Erythroblast (primary cell): ENCODE measurements around the gene LAMB4.

Experiments used
- DNase-seq, 2 experiments: peaks; one replicate each; lab custom pipeline; 2025; lab: John Stamatoyannopoulos, UW
- GATA1 ChIP-seq: IDR thresholded peaks from 2 replicates; pipeline ENCODE4 v1.6.1; 2011; ENCODE audit warnings: low read depth, mild to moderate bottlenecking, control low read depth, low read length, moderate library complexity
- POLR2A ChIP-seq: IDR thresholded peaks from 2 replicates; pipeline ENCODE4 v1.6.1; 2011; ENCODE audit warnings: mild to moderate bottlenecking, low read length

Gene LAMB4

DNA sequence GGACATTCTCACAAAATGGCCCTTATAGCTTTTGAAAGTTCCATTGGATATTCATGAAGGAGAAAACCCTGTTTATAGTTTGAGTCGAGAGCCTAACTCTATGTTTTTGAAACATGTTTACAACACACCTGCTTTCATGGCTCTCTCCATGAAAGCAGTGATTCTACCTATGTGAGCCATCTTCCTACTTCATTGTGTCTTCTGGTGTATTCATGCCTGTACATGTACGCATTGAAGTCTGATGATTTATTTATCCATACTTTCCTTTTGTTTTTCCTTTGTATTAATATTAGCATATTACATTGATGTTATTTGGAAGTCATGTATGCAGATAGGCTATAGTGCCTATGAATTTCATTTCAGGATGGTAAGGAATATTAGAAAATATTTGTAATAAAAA is 58.0 kb downstream of the LAMB4 start:
- no peak for DNase-seq
- TF ChIP-seq POLR2A = no peak
- TF ChIP-seq GATA1 = no peak

DNA sequence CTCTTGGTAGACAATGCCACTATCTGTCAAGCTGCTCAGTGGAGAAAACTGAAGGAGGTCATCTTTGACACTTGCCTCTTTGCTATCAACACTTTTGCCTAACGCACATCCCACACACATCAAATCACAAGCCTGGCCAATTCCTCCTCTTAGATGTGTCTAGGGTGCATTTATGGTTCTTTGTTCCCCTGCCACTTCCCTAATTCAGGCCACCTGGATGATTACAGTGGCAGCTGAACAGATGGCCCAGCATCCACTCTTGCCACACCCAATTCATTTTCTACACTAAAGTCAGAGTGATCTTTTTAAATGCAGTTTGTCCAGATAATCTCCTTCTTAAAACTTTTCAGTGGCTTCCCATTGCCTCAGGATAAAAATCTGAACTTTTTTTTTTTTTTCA is 58.6 kb downstream of the LAMB4 start:
- TF ChIP-seq GATA1 = no peak
- no peak for TF ChIP-seq POLR2A
- no peak for DNase-seq

GRCh38 chr7:108069646-108070045 is 60.5 kb downstream of the LAMB4 start:
- no peak for TF ChIP-seq POLR2A
- TF ChIP-seq GATA1 = no peak
- DNase-seq = no peak

DNA sequence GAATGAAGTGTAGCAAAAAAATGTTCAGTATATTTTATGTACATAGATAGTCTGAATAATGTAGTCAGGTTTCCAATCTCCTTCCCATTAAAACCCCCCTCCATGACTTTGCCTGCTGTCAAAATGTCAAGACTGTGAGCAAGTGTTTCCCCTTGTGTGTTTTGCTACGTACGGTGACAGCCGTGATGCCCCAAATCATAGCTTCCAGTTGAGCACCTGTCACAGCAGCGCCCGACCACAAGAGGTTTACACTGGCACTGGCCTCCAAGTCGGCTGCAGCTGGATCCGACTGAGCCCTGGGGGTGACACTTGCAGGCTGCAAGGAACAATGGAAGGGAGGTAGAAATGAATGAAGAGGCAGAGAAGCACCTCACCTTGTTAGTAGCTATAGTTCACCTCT is 62.3 kb downstream of the LAMB4 start:
- no peak for TF ChIP-seq GATA1
- TF ChIP-seq POLR2A = no peak
- no peak for DNase-seq

- TF ChIP-seq GATA1 (no peak), POLR2A (no peak)
- no peak for DNase-seq
Measured at GRCh38 chr7:108066486-108066885, 63.7 kb downstream of the LAMB4 start.

DNA sequence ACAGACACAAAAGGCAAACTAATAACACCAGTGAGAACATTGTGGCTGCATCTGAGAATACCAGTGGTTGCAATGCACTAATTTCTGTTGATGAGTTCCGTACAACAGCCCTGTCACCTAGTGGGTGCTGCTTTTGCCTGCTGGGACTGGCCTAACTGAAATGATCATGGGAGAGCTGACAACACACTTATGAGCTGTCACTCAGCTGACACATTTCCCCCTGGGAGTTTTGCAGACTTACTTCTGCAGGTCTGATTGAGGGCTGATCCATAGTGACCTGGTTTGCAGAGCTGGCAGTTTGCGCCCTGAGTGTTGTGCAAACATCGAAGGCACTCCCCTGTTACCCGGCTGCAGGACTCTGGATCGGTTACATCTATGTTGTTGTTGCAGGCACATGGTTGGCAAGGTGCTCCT is 66.6 kb downstream of the LAMB4 start:
- no peak for TF ChIP-seq POLR2A
- TF ChIP-seq GATA1 = no peak
- no peak for DNase-seq

DNA sequence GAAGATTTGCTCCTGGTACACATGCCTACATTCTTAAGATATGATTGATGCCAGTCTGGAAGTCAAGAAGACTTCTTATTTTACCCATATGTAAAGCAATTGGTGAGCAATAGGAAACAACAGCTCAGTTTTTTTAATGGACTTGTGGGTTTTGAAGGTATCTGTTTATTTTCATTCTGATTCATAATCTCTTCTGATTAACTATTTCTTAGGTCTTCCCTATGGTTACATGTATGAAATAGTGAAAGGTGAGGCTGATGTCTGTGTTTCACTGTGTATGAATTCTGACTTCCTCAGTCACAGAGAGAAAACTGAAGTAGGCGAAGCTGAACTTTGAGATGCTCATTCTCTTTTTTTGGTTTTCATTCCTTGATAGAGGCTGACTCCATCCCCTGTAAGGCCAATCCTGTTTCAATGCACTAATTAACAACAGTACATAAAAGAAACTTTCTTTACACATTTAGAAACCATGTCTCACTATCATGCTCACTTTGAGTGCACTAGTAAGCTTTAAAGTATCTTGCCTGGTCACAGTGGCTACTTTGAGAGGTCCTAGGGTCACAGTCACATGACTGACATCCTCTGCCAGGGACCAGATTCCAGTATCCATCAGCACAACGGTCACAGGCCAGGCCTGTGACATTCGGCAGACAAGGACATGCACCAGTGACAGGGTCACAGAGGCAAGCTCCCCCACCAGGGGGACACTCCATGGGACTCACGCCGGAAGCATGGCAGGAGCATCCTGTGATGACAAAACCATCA is 67.7 kb downstream of the LAMB4 start:
- DNase-seq = no peak
- TF ChIP-seq POLR2A (no peak), GATA1 (no peak)

DNA sequence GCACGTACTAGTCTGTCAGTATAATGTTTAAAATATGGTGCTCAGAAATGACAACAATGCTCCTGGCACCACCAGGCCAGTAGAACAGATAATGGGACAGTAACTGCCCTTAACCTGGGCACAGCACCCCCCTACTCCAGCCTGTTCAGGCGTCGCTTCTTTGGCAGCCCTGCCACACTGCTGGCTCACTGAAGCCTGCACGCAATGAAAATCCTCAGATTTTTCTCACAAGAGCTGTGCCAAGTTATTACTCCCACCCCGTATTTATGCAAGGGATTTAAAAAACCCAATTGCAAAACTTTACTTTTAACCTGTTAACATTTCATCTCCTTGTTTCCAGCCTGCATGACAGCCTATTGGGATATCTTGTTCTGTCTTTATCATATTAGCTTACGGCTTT is 70.6 kb downstream of the LAMB4 start:
- TF ChIP-seq GATA1 (no peak), POLR2A (no peak)
- no peak for DNase-seq

- no peak for DNase-seq
- TF ChIP-seq GATA1 (no peak), POLR2A (no peak)
Measured at GRCh38 chr7:108057951-108058481, 72.1 kb downstream of the LAMB4 start.

- no peak for DNase-seq
- no peak for TF ChIP-seq GATA1
- no peak for TF ChIP-seq POLR2A
Measured at GRCh38 chr7:108055611-108056021, 74.5 kb downstream of the LAMB4 start.

DNA sequence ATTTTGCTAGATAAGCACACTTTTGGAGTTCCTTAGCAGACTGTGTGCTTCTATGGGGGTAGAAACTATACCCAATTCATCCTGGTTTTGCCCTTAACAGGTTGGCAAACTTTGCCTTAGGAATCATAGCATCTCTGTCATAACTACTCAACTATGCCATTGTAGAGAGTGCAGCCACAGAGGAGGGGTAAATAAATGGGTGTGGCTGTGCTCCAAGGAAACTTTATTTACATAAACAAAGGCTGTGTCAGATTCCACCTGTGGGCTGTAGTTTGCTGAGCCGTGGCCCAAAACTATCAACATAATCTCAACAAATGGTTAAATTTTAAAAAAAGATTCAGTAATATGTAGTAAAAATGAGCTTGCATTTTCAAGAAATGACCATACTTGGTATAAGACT is 75.6 kb downstream of the LAMB4 start:
- DNase-seq = no peak
- TF ChIP-seq POLR2A = no peak
- TF ChIP-seq GATA1 = no peak

- no peak for TF ChIP-seq GATA1
- TF ChIP-seq POLR2A = no peak
Measured at GRCh38 chr7:108053250-108053649, 76.9 kb downstream of the LAMB4 start.

DNA sequence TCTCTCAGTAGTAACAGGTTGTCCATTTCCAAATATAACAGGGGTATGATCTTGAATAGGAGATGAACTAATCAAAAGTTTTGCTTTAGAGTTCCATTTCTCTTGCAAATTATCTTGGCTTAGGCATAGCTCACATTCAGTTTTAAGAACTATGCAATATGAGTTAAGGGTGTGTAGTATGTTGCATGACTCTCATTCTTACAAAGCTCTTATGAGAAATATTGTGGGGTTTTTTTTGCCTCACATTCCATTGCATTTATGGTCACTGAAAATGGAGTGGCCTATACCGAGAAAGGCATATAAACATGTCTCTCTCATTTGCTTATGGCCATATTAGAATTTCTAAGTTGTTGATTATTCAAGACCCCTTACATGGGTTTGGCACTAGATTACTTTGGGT is 78.7 kb downstream of the LAMB4 start:
- TF ChIP-seq GATA1 (no peak), POLR2A (no peak)
- no peak for DNase-seq

More at GRCh38 chr7:108053250-108053649, 76.9 kb downstream of the LAMB4 start:
- DNase-seq = no peak

DNA sequence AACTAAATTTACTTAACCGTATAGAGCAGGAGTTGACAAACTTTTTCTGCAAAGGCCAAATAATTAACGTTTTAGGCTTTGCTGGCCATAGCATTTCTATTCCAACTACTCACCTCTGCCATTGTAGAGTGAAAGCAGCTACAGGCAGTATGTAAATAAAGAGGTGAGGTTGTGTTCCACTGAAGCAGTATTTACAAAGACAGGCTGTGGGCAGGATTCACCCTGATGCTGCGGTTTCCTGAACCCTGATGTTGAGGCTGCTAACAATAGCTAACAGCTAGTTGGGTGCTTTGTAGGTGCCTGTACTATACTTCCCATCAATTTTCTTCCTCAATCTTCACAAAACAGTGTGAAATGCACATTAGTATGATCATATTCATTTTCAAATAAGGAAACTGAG is 80.2 kb downstream of the LAMB4 start:
- no peak for DNase-seq
- no peak for TF ChIP-seq POLR2A
- no peak for TF ChIP-seq GATA1

GRCh38 chr7:108048422-108048821 is 81.7 kb downstream of the LAMB4 start:
- DNase-seq = no peak
- no peak for TF ChIP-seq POLR2A
- TF ChIP-seq GATA1 = no peak
